TTC549 (cell line): ENCODE results near the gene KRABD2.
"Not testable (repeated sequence)": the region's sequence is repeated elsewhere in the genome, so short reads cannot be mapped to it uniquely, and the experiment has no call there.

Source experiments
- FAIRE-seq: peaks from 2 replicates; lab custom pipeline; 2012; peaks lifted over from hg19 to GRCh38; lab: Jason Lieb, UNC

KRABD2 gene

DNA sequence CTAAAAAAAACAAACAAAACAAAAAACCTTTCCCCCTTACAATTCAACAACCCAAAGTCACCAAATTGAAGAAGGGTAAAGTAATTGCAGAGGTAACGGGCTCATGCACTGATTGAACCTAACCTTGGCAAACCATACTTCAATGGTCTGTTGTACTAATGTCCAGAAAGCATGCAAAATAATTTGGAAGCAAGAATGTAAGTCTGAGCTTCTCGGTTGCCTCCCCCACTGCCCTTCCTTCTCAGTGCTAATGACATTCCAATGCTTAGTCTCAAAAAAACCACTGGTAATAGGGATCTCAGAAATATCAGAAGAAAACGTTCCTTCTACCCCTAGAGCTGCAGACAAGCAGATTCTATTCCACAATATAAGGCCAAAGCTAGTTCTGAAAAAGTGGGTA is 15.8 kb downstream of the KRABD2 start:
- FAIRE-seq: no peak

DNA sequence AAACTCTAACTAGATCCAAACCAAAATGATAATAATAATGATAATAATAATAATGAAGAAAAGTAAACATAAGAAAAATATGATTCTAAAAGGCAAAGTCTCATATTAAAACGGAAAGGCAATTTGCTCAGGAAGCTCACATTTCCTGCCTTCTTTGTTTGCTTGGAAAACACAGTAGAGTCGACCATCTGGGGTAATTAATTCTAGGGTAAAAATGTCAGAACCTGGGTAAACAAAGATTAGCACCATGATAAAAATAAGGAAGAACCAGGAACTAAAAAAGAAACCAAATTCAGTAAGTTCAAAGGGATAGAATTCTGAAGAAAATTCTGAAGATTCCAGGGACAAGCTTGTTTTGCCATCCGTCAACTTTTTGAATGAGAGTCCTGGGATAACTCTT is 16.2 kb downstream of the KRABD2 start:
- FAIRE-seq: no peak

DNA sequence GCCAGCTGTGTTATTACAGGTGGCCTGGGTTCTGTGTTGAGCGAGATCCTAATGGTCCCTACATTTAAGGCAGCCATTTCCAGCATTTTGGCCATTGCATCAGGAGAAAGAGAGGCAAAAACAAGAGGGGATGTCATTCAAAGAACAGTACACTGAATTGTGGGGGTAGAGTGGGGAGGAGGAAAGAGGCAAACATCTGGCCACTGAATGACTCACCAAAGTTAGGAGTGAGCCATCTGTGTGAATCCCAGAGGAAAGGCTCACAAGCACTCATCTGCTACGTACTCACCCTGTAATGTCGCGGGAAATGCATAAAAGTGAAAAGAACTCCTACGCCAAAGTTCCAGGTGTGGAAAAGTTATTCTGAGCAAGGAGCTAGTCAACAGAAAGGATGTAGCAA is 16.7 kb downstream of the KRABD2 start:
- FAIRE-seq: no peak

DNA sequence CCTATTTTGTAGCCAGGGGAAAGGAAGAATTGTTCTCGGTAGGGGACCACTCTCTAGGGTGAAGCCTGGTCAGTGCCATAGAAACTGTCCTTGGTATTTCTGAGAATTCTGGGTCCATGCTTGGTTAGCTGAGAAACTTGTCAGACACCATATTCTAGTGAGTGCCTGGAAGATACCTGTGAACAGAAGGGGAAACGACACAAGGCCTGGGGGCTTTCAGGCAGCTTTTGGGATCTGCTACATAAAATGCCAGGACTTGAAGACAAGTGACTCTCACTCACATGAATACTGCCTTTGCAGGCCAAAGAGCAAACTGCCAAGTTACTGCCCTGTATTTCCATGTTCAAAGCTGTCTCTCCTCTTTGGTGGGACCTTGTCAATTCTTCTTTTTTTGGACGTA is 18.6 kb downstream of the KRABD2 start:
- no peak for FAIRE-seq

DNA sequence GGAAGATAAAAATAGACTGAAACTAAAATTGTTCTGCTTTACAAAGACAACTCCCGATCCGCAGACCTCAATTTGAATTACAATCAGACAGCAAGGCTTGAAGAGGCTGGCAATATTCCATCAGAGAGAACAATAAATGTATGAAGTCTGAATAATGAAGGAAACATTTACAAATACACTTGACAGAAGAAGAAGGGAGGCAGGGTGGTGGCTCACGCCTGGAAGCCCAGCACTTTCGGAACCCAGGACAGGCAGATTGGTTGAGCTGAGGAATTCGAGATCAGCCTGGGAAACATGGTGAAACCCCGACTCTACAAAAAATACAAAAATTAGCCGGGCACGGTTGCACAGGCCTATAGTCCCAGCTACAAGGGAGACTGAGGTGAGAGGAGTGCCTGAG is 22.3 kb downstream of the KRABD2 start:
- no peak for FAIRE-seq

DNA sequence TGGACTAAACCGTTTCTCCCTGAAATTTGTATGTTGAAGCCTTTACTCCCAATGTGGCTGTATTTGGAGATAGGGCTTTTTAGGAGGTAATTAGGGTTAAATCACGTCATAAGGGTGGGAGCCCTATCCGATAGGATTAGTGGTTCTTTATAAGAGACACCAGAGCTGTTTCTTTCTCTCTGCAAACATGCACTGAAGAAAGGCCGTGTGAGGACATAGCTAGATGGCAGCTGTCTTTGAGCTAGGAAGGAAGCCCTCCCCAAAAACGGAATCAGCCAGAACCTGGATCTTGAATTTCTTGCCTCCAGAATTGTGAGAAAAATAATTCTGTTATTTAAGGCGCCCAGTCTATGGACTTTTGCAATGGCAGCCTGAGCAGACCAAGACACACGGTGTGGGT is 22.8 kb downstream of the KRABD2 start:
- FAIRE-seq: no peak

DNA sequence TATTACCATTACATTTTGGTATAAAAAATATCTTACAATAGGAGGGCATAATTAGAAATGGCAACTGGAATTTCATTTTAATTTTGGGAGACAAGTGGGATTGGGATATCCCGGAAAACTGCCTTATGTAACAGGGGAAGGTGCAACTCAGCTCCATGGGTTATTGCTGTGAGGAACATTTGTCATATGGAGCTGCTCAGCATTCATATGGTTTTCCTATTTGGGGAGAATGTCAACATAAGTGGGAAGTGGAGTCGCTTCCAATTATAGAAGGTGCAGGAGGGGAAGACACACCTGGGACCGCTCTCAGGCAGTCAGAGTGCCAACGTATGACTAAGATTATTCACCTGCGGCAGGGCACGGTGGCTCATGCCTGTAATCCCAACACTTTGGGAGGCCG is 26.2 kb downstream of the KRABD2 start:
- FAIRE-seq: no peak

DNA sequence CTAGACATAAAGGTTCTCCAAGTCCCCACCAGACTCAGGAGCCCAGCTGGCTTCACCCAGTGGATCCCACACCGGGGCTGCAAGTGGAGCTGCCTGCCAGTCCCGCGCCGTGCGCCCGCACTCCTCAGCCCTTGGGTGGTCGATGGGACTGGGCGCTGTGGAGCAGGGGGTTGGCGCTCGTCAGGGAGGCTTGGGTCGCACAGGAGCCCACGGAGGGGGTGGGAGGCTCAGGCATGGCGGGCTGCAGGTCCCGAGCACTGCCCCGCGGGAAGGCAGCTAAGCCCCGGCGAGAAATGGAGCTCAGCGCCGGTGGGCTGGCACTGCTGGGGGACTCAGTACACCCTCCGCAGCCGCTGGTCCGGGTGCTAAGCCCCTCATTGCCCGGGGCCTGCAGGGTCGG is 29.5 kb downstream of the KRABD2 start:
- FAIRE-seq: not testable (repeated sequence)

DNA sequence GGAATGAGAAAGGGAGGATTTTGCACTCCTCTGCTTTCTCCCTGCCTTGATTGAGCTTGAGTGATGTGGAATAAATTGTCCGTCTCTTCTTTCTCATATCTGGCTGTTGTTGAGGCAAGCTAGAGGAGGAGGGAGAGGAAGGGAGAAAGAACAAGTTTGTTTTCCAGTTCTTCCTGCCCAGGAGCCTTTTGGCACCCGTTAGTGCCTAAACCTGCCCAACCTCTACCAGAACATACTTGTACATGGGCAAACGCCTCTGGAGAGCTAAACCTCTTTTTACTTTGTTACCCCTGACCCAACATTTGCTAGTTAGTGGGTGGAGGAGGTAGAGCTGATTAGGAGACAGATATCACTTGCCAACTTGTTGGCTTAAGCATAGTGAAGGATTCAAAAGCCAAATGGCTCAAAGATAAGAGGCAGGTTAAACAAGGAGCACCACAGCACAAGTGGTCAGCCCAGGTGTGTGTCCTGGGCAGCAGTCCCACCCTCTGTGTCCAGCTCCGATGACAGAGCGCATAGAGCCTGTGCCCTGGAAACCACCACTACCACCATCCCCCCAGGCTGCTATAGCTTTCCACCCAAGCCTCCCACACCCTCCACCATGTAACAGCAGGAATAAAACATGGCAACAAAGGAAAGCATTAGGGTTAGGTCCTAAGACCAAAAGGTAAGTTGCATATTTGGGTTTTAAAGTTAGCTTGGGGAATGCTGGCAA is 30.4 kb downstream of the KRABD2 start:
- FAIRE-seq: no peak

DNA sequence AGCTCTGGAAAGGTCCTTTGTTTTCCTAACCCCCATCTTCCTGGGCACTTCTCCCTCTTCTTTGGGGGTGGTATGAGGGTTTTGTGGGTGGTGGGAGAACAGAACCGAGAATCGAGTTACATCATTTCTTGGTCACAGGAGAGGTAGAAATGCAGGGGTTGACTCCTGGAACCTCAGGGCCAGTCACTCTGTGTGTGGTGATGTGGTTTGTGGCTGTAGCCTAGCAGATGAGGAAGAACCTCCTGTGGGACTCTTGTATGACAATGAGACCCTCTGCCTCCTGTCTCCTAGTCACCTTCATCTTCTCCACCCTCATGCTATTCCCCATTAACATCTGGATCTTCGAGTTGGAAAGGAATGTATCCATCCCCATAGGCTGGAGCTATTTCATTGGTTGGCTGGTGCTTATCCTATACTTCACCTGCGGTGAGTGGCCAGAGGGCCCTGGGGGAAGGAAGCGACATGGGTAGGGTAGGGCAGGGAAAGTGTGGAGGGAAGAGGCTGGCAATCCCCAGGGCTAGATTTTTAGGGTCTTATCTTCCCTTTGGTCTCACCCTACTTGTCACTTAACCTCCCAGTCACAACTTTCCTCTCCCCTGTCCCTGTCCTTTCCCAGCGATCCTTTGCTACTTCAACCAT is 31.3 kb downstream of the KRABD2 start:
- no peak for FAIRE-seq

DNA sequence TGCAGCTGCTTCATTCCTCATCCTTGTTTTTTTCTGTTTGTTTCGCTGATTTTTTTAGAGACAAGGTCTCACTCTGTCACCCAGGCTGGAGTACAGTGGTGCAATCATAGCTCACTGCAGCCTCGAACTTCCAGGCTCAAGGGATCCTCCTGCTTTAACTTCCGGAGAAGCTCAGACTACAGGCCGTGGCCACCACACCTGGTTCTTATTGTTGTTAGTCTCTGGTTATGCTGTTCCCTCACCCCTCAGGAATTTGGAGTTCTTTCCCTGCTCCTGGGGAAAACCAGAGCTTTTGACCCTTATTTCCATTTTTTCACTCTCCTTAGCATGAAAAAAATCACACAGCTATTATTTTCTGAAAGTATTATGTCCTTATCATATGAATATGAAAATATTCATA is 35.0 kb downstream of the KRABD2 start:
- FAIRE-seq: no peak

DNA sequence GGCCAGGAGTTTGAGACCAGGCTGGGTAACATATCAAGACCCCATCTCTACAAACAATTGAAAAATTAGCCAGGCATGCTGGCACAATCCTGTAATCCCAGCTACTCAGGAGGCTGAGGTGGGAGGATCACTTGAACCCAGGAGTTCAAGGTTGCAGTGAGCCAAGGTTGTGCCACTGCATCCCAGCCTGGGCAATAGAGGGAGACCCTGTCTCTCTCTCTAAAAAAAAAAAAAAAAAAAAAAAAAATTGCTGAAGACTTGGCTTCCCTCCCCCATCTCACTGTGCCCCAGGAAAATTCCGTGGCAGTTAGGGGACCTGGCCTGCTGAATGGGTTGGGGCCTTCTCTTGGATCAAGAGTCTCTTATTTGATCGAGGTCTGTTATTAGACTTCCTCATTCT is 37.0 kb downstream of the KRABD2 start, which contains the start of gene ODF4:
Gene ODF4, plus strand, starts transcription at position 301 of the 400 bp plus-strand sequence. CDS start 212 bp downstream, outside the sequence.
- no peak for FAIRE-seq

DNA sequence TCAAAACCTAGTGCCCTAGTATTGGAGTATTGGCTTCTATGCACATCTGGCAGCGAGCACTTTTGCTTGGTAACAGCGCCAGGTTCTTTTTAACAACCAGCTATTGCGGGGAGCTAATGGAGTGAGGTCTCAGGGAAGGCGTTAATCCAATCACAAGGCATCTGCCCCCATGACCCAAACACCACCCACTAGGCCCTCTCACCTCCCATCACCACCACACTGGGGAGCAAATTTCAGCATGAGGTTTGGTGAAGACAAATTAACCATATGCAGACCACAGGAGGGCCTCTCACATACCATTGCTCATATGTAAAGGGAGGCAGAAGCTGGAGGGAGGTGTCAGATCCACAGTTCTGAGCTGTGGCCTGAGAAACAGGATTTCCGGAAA is 37.8 kb downstream of the KRABD2 start:
- no peak for FAIRE-seq

DNA sequence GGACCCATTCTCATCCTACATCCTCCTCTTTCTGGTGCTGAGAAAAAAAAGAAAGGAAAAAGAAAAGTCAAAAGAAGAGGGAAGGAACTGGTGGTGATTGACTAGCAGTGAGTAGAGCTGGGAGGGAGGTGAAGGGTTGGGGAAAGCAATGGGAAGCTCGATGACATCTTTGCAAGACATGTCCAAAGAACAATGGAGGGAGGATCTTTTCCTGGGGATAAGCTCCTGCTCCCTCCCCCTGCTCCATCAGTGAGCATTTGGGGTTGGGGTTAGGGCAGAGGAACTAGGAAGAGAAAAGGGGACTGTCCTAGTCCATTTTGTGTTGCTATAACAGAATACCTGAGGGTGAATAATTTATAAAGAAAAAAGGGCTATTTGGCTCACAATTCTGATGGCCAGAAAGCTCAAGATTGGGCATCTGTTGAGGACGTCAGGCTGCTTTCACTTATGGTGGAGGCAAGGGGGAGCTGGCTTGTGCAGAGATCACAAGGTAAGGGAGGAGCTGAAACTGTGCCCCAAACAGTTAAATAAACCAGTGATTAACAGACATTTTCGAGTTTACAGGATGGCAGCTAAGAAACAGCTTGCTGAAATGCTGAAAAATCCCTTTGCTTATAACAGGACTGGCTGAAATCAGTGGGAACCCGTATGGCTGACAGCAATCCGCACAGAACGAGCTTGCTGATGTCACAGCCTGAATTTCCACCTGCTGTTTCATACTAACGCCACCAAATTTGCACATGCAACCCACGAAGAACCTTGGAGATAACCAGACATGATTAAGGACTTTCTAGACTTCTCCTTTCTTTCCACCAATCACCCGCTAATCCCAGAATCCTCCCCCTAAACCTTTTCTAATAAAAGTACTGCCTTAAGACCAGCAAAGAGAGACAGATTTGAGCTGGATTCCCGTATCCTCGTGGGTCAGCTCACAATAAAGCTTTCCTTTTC is 38.4 kb downstream of the KRABD2 start:
- FAIRE-seq: no peak

DNA sequence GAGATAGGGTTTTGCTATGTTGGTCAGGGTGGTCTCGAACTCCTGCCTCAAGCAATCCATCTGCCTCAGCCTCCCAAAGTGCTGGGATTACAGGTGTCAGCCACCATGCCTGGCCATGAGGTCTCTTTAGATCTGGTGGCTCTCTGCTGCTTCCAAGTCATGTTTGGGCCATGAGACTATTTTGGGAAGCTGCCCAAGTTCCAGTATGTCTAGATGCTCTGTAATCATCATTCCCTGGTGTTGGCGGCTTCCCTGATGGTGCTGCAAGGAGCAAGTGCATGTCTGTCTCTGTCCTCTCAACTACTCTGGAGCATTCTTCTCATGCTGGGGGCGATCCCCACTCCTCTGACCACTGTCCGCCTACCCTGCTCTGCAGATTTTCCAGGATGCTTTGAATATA is 43.2 kb downstream of the KRABD2 start:
- FAIRE-seq: no peak

DNA sequence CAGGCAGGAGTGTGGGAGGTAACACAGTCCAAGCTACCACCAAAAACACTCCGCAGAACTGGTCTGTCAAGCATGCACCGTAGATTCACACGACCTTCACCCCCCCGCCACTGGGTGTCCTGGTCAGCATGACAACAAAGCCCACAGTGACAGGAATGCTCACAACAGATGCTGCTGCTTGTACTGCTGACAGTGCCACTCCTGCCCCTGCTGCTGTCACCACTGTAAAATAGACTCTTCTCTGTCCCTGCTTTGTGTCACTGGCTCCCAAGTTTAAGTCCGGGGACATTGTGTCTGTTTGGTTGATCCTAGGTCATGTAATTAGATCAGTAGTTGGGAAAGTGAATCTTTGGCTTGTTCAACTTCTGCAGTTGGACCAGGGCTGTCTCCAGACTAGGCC is 43.8 kb downstream of the KRABD2 start:
- FAIRE-seq: no peak

DNA sequence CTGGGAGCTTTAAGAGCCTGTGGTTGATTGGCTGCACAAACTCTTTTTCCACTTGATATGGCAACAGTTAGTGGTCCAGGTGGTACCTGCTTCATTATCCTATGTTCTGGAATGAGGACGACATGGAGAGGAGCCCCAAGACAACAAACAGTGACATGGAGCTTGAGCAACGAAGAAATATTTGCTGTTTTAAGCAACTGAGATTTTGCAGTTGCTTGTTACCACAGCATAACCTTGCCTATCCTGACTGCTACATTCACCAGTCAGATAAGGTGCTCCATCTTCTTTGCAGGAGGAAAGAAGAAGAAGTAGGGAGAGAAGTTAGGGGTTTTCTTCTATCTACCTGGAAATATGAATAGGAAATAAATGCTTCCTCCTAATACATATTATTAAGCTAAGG is 44.4 kb downstream of the KRABD2 start:
- FAIRE-seq: no peak

DNA sequence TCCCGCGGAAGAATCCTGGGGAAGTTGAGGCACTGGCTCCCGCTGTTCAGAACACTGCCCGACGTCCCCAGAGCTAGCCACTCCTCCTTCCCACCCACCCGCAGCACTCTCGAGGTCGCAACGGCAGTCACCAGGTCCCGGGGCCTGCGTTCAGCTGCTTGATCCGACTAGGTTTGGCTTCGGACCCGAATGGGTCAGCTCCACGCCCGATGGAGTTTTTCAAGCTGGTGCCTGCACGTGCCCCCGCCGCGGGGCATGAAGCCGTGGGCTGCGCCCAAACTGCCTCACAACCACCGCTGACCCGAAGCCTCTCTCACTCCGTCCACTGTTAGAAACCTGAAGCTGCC is 49.2 kb downstream of the KRABD2 start:
- no peak for FAIRE-seq
